ENCODE measurements around the gene ATF4. TPM values are rescaled to one million over a fixed set of nuclear protein-coding genes. Genes with fewer than 3 reads are reported as not detected.

Gene ATF4
- total RNA-seq, 1 experiment from 2014 or later, result 608 TPM

DNA sequence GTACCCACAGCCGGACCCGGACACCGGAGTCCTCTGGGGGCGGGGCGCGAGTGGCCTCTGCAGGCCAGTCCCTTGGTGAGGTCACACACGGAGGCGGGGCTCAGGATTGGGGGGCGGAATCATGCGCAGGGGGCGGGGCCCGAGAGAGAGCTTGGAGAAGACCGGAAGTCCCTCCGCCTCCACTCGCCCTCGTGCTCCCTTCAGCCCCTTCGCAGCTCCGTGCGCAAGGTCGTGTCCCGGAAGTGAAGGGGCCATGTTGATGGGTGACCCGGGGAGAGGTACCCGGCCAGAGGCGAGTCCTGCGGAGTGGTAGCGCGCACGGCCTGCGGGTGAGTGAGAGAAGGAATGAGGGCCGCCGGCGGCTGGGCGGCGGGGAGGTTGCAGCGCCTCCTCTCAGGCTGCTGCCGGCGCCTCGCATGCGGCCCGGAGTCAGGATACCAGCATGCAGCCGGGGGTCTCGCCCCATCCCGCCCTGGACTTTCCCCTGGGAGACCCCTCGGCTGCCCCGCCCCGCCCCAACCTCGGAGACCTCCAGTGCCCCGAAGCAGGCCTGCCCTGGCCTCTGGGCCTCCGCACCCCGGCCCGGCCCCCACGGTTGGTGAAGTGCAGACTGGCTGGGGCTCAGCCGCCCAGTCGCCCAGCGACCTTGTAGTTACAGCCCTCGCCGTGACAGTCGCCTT is 18.1 kb upstream of the ATF4 start, which contains the start of gene MIEF1:
Gene MIEF1 (plus strand): TSS at position 182 of the 680 bp plus-strand sequence. CDS start 9,005 bp downstream, outside the sequence.
- DNase-seq (ENCODE audit: low read depth, low spot score) (peak; percentile 94), ATAC-seq (peak; percentile 93)
- no TSS peak for BruUV-seq (replicated peaks)
- TF ChIP-seq, protein P1, sequence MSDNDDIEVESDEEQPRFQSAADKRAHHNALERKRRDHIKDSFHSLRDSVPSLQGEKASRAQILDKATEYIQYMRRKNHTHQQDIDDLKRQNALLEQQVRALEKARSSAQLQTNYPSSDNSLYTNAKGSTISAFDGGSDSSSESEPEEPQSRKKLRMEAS (IDR thresholded peaks at IDR 0.05), result peak; percentile 98
- TF ChIP-seq SP1 (IDR thresholded peaks at IDR 0.05; ENCODE audit: low read depth) (peak; percentile 65), SIN3A (IDR thresholded peaks at IDR 0.05; ENCODE audit: low read depth) (peak; percentile 67; the same call in 1 of the 2 replicates), CEBPB (IDR thresholded peaks at IDR 0.05; ENCODE audit: low read depth) (no peak), YY1 (IDR thresholded peaks at IDR 0.05; ENCODE audit: extremely low read depth, insufficient replicate concordance, low read depth, low read length) (peak; percentile 94), EGR1 (IDR thresholded peaks at IDR 0.05; ENCODE audit: low read depth) (peak; percentile 83), ZFX (IDR thresholded peaks at IDR 0.05) (peak; percentile 74; the same call in 1 of the 2 replicates), RAD21 (IDR thresholded peaks at IDR 0.05; ENCODE audit: low read depth) (no peak), POLR2AphosphoS5 (IDR thresholded peaks at IDR 0.05; ENCODE audit: low read depth, low read length) (peak; percentile 64), POLR2A (IDR thresholded peaks at IDR 0.05; ENCODE audit: borderline replicate concordance, extremely low read depth, insufficient read depth, insufficient read length) (peak; percentile 65), ELF1 (IDR thresholded peaks at IDR 0.05; ENCODE audit: borderline replicate concordance, low read depth) (no peak; the same call in 1 of the 2 replicates)
- Histone ChIP-seq H3K9me3 (ENCODE audit: control insufficient read depth in 1 of 2, insufficient read depth in 1 of 2, low read depth in 1 of 2, low read length in 2 of 2) (no peaks in the 10 kb centered on the region), H3K9me2 (ENCODE audit: insufficient read depth) (no peaks in the 10 kb centered on the region), H3K9ac (ENCODE audit: low read length) (peak within 1 kb of the TSS; percentile 96), H4K20me1 (ENCODE audit: insufficient read depth) (no peaks in the 10 kb centered on the region), H3K27me3 (ENCODE audit: insufficient read depth, low read length) (no peaks in the 10 kb centered on the region), H3K27ac (ENCODE audit: low read depth, low read length) (peak within 1 kb of the TSS; percentile 70), H3K79me2 (ENCODE audit: insufficient read depth, low read length) (peaks cover 52% of the 10 kb centered on the region), H3K4me1 (ENCODE audit: control insufficient read depth in 1 of 2, insufficient read depth in 2 of 2, low read length in 2 of 2) (peaks cover 16 to 29% of the 10 kb centered on the region in 2 experiments), H3K36me3 (ENCODE audit: control insufficient read depth in 1 of 2, insufficient read depth in 2 of 2, low read length in 2 of 2) (peaks cover 23 to 35% of the 10 kb centered on the region in 2 experiments), H3K4me2 (ENCODE audit: low read length) (peak within 1 kb of the TSS; percentile 80), H3K4me3 (replicated peaks in 1 of 2; ENCODE audit: low read depth in 1 of 2, low read length in 2 of 2) (peak within 1 kb of the TSS; percentile 92 to 97), H2AFZ (ENCODE audit: low read depth, low read length, poor library complexity, severe bottlenecking) (no peak within 1 kb of the TSS)
- intact Hi-C loops (cut with micrococcal nuclease), result loop anchor here (2.0 kb wide), 1 partner anchor 19 kb away; the partner anchor contains the start of gene ATF4
- CTCF ChIA-PET, result interaction anchor here (0.6 to 2.7 kb wide), 9 partner anchors 8 to 191 kb away, joined by 3 to 19 read pairs (median 4); partner anchors contain the start of gene RPL3
- RAD21 ChIA-PET (ENCODE audit: low non-redundant PET in 1 of 2, low total read pairs in 2 of 2, uncharacterized antibody in 2 of 2, unreplicated experiment in 2 of 2), result interaction anchor here (0.8 to 0.9 kb wide), 2 partner anchors 18 kb away, joined by 3 read pairs; partner anchors contain the start of gene ATF4 (in 1 of the 2)
- POLR2A ChIA-PET, result interaction anchor here (0.8 to 4.2 kb wide), 8 partner anchors 12 to 182 kb away, joined by 3 to 37 read pairs (median 5); partner anchors contain the start of genes ATF4 and RPL3
